Loucy (cell line): ENCODE measurements around the gene JAZF1.

Source experiments
- CTCF ChIP-seq: fragments of 200-600 bp; sonication (generic); conservative IDR thresholded peaks from 2 replicates; pipeline ENCODE4 v1.5.1; 2014; ENCODE audit warnings: mild to moderate bottlenecking, antibody characterized with exemption, low read length
- EZH2phosphoT487 ChIP-seq: fragments of 200-600 bp; IDR thresholded peaks from 2 replicates; pipeline ENCODE4 v1.6.1; 2018; ENCODE audit warnings: antibody characterized with exemption, mild to moderate bottlenecking, moderate library complexity, borderline replicate concordance

GRCh38 chr7:28183627-28184026 lies 3.0 kb upstream of the JAZF1 start:
- TF ChIP-seq CTCF (no peak), EZH2phosphoT487 (no peak)
